RCC 7860 (cell line): Measurements from ENCODE around the gene SHISA2.

ENCODE experiments used
- DNase-seq: peaks from one replicate; pipeline ENCODE4 v3.0.0-alpha.2; 2015; ENCODE audit warnings: low spot score
- FAIRE-seq: peaks from 2 replicates; lab custom pipeline; 2012; peaks lifted over from hg19 to GRCh38; lab: Jason Lieb, UNC

The SHISA2 gene

GRCh38 chr13:26019881-26020870 is 31.6 kb downstream of the SHISA2 start:
- peak; percentile 99 for DNase-seq

GRCh38 chr13:26019251-26019650 is 32.6 kb downstream of the SHISA2 start:
- DNase-seq (no peak), FAIRE-seq (no peak)

More at GRCh38 chr13:26019881-26020870, 31.6 kb downstream of the SHISA2 start:
- peak; percentile 98 for FAIRE-seq

GRCh38 chr13:26017932-26018665 is 33.7 kb downstream of the SHISA2 start:
- DNase-seq = peak; percentile 18
- no peak for FAIRE-seq

DNA sequence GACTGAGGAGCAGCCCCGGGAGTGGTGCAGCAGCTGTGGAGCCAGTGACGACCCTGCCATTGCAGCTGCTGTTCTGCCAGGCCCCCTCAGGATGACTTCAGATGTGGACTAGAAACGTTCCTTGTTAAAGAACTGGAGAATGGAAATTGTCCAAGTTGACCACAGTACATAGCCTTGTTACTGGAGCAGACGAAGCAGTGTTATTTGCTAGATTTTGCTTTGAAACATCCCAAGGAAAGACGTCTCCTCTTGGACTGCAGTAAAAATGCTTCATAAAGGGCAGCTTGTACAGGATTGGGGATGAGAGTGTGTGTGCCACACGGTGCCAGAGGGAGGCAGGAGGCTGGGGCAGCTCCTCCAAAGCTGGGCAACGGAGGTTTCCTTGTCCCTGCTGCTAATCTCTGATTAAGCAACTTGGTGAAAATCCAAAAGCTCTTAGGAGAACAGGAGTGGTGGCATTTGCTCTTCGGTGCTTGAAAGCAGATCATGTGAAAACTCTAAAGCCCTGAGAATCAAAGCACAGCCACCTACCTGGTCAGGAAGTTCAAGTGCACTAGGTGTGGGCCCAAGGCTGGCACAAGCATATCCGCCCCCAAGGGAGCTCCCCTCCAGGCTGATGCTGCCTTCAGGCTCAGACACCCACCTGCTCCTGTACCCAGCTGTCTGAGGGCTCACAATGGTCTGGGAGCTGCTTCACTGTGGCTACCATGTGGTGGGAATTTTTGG is 34.5 kb downstream of the SHISA2 start:
- no peak for FAIRE-seq
- no peak for DNase-seq

DNA sequence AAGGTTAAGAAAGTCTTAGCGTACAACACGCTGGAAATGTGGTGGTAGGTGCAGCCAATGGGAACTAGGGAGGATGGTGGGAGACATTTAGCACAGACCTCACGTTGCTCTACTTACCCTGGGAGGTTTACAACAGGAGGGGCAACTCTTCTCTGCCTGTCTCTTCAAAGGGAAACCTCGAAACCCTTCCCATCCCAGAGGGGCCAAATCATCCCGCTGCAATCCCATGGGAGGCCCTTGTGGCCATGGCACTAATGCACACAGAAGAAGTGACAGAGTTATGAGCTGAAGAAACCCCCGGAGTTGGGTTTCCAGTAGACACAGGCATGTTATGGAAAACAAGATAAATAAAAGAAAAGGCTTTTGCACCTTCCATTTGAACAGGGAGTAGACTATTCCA is 35.6 kb downstream of the SHISA2 start:
- FAIRE-seq (no peak), DNase-seq (no peak)

DNA sequence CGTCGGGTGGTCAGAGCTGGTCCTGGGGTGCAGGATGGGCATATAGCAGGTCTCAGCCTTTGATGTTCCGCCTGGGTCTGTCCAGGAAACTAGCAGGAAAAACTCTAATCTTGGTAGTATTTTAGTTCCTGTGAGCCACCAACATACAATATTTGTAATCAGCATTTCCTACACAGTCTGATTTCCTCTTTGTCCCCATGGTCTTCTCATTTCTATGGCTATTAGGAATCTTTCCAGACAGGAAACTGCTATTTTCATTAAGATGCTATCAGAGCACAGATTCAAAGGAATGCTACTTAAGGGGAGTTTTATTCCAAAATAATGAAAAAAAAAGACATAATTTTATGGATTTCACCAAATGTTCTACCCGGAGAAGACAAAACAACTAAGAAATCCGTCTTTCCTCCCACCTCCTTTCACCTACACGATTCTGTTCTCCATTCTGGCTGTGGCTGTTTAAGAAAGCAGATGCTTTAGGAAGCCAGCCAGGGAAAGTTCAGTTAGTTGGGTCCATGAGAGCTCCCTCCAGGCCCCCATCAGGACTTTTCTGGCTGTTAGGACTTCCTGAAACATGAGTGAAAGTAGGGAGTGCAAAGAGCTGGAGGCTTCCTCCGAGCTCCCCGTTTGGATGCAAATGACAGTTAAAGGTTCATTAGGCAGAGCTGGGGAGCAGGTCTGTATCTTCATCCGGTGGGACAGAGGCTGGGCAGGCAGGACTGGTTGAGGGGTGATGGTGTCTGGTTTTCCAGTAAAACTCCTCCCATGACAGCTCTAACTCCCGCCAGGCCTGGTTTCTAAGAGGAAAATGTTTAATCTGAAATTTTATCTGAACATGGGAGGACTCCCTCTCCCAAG is 36.3 kb downstream of the SHISA2 start:
- DNase-seq = no peak
- no peak for FAIRE-seq

- FAIRE-seq (no peak), DNase-seq (no peak)
Observed at GRCh38 chr13:26012995-26013394, 38.8 kb downstream of the SHISA2 start.

- no peak for DNase-seq
- FAIRE-seq = no peak
Observed at GRCh38 chr13:26011996-26012821, 39.6 kb downstream of the SHISA2 start.

DNA sequence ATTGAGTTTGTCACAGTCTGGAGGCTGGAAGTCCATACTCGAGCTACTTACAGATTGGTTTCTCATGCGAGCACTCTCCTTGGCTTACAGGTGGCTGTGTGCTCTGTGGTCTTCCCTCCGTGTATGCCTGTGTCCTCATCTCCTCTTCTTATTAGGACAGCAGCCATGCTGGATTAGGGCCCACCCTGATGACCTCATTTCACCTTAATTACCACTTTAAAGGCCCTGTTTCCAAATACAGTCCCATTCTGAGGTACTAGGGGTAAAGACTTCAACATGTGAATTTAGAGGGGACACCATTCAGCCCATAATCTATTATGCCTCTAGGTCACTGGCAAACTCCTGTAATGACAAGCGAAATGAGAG is 40.6 kb downstream of the SHISA2 start:
- FAIRE-seq (no peak), DNase-seq (no peak)

DNA sequence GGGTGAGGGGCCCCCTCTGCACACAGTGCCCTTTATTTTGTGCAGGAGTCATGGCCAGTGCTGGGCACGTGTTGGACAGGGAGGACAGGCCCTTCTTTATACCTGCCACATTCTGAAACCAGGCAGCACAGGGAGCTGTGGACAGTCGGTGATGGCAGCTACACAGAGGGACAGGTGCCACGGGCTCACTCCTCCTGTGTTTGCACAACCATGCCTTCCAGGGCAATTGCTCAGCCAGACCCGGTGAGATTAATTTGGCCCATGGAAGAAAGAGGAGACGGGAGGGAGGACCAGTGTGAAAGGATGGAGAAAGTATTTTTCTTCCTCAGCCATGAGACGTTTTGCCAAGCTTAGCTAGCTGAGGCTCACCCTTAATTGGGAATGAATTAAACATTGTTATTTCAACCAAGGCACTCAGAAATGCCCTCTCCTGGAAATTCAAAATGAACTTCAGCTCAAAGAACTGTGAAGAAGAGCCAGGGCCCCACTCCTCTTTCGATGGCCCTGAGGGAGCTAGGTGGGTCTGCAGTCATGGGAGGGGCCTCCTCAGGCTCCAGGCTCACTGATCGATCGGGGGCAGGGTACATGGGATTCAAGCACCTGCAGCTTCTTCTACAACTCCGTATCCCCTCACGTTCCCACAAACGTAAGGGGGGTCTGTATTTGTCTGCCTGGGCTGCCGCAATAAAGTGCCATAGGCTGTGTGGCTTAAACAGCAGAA is 41.2 kb downstream of the SHISA2 start:
- FAIRE-seq (no peak), DNase-seq (no peak)

GRCh38 chr13:26007261-26008125 is 44.3 kb downstream of the SHISA2 start:
- FAIRE-seq = no peak

More at GRCh38 chr13:26007261-26008125, 44.3 kb downstream of the SHISA2 start:
- DNase-seq = peak; percentile 11
